ENCODE data around the gene BRD1.

BRD1 gene

GRCh38 chr22:49727881-49728569, 99.6 kb downstream of the BRD1 start:
- H3K27ac ChIP-seq = no peak overlapping the region
- no peak for TF ChIP-seq CTCF (conservative IDR thresholded peaks at IDR 0.05)

GRCh38 chr22:49727191-49727880, 100.3 kb downstream of the BRD1 start:
- TF ChIP-seq CTCF (conservative IDR thresholded peaks at IDR 0.05) = no peak

DNA sequence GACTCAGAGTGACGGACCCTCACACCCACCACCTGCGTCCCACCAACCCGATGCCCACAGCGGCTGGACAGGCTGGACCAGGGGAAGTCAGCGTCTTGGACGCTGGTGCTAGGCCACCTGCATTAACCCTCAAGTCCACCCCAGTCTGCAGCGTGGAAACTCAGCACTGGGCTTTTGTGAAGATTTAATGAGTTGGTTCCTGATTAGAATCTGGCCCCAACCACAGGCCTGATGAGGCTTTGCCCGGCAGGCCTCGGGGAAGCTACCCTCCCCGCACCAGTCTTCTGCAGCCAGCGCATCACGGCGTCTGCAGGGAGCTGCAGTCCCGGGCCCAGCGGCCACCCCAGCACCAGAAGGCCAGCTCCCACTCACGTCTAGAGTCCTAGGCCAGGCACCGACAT, 101.0 kb downstream of the BRD1 start:
- TF ChIP-seq CTCF (conservative IDR thresholded peaks at IDR 0.05) = no peak
- no peak overlapping the region for H3K27ac ChIP-seq

More at GRCh38 chr22:49727191-49727880, 100.3 kb downstream of the BRD1 start:
- no peak overlapping the region for H3K27ac ChIP-seq

GRCh38 chr22:49726022-49726681, 101.5 kb downstream of the BRD1 start:
- no peak for TF ChIP-seq CTCF (conservative IDR thresholded peaks at IDR 0.05)

GRCh38 chr22:49725516-49725915, 102.2 kb downstream of the BRD1 start:
- no peak for TF ChIP-seq CTCF (conservative IDR thresholded peaks at IDR 0.05)
- peak overlapping the region; percentile 80; the same call in 1 of the 2 replicates for H3K27ac ChIP-seq

More at GRCh38 chr22:49726022-49726681, 101.5 kb downstream of the BRD1 start:
- H3K27ac ChIP-seq = no peak overlapping the region

DNA sequence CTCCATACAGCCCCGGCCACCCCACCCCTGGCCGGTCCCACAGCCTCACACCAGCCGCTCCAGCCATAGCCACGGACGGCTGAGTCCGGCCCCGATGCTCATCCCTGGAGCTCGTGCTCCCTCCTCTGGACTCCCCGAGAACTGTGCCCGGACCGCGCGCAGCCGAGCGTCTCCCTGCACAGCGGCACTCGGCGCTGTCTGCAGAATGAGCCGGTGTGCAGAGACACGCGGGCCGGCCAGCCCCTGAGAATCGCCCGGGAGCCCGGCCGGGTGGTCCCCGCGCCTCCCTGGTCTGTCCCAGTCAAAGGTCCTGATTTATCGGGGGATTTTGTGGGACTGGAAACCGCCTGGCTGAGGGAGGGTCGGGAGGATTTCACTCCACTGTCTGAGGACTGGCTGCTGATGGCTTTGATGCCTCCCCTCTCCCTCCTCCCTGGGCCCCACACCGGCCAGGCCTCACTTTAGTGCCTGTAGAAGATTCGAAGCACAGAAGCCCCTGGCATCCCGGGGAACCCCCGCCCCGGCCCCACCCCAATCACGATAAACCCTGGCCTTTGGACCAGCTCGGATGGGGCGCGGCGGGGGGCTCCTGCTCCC, 102.7 kb downstream of the BRD1 start:
- H3K27ac ChIP-seq = peak overlapping the region; percentile 80
- peak; percentile 81 for TF ChIP-seq CTCF (conservative IDR thresholded peaks at IDR 0.05)
